WI38 (cell line): ENCODE data around the gene KBTBD2.
A peak's percentile ranks its signal among the peaks of the same experiment; 100 is the strongest.
"Not testable (repeated sequence)": the region's sequence is repeated elsewhere in the genome, so short reads cannot be mapped to it uniquely, and the experiment has no call there.

Experiments
- H3K4me3 ChIP-seq: 2 replicates; pipeline ENCODE4 v1.5.1; 2011; ENCODE audit warnings: low read depth, mild to moderate bottlenecking, control low read depth, low read length
- CTCF ChIP-seq: IDR thresholded peaks from 2 replicates; pipeline ENCODE4 v1.5.1; 2012; ENCODE audit warnings: low read depth, mild to moderate bottlenecking, control low read depth, low read length

The KBTBD2 gene

GRCh38 chr7:32868116-32868515 is 23.4 kb downstream of the KBTBD2 start:
- TF ChIP-seq CTCF = no peak
- H3K4me3 ChIP-seq = no peak overlapping the region

- H3K4me3 ChIP-seq = no peak overlapping the region
- no peak for TF ChIP-seq CTCF
These were observed 26.0 kb downstream of the KBTBD2 start for GRCh38 chr7:32865448-32866030.

- H3K4me3 ChIP-seq = not testable (repeated sequence)
These were observed 27.7 kb downstream of the KBTBD2 start for GRCh38 chr7:32863872-32864271.

- TF ChIP-seq CTCF = no peak
These were observed 31.5 kb downstream of the KBTBD2 start for GRCh38 chr7:32860090-32860489.

GRCh38 chr7:32858648-32859047 is 32.9 kb downstream of the KBTBD2 start:
- H3K4me3 ChIP-seq = no peak overlapping the region
- TF ChIP-seq CTCF = no peak

More at GRCh38 chr7:32860090-32860489, 31.5 kb downstream of the KBTBD2 start:
- H3K4me3 ChIP-seq = no peak overlapping the region

GRCh38 chr7:32857063-32857462 is 34.5 kb downstream of the KBTBD2 start:
- H3K4me3 ChIP-seq = not testable (repeated sequence)

GRCh38 chr7:32855837-32856775 is 35.5 kb downstream of the KBTBD2 start:
- H3K4me3 ChIP-seq = not testable (repeated sequence)

- H3K4me3 ChIP-seq = not testable (repeated sequence)
These were observed 40.9 kb downstream of the KBTBD2 start for GRCh38 chr7:32850654-32851053.

GRCh38 chr7:32848655-32849054 is 42.9 kb downstream of the KBTBD2 start:
- H3K4me3 ChIP-seq = not testable (repeated sequence)

GRCh38 chr7:32846630-32847225 is 44.8 kb downstream of the KBTBD2 start:
- TF ChIP-seq CTCF = peak; percentile 79
- H3K4me3 ChIP-seq = no peak overlapping the region

GRCh38 chr7:32844748-32845147 is 46.8 kb downstream of the KBTBD2 start:
- H3K4me3 ChIP-seq = not testable (repeated sequence)

GRCh38 chr7:32843763-32844162 is 47.8 kb downstream of the KBTBD2 start:
- not testable (repeated sequence) for H3K4me3 ChIP-seq

GRCh38 chr7:32839846-32840245 is 51.7 kb downstream of the KBTBD2 start:
- not testable (repeated sequence) for H3K4me3 ChIP-seq
